ENCODE results near the gene TSPAN14.
"Not testable (repeated sequence)": the region's sequence is repeated elsewhere in the genome, so short reads cannot be mapped to it uniquely, and the experiment has no call there.

Gene TSPAN14

GRCh38 chr10:80540618-80540980, 86.5 kb downstream of the TSPAN14 start:
- no peak for TF ChIP-seq CTCF (IDR thresholded peaks at IDR 0.05; ENCODE audit: insufficient read depth, low read length, poor library complexity, severe bottlenecking)
- no peak for DNase-seq (ENCODE audit: extremely low read depth, insufficient read length)
- H3K4me3 ChIP-seq (replicated peaks; ENCODE audit: low read depth, low read length), result no peak overlapping the region

GRCh38 chr10:80540981-80541750, 87.1 kb downstream of the TSPAN14 start:
- no peak for DNase-seq (ENCODE audit: extremely low read depth, insufficient read length)

More at GRCh38 chr10:80540618-80540980, 86.5 kb downstream of the TSPAN14 start:
- Histone ChIP-seq H3K36me3 (ENCODE audit: control insufficient read depth, insufficient read depth, low read length) (no peaks in the 10 kb centered on the region), H3K27me3 (replicated peaks; ENCODE audit: control insufficient read depth, insufficient read depth, low read length) (no peaks in the 10 kb centered on the region)

GRCh38 chr10:80542053-80542452, 87.9 kb downstream of the TSPAN14 start:
- H3K4me3 ChIP-seq (replicated peaks; ENCODE audit: low read depth, low read length), result no peak overlapping the region
- TF ChIP-seq CTCF (IDR thresholded peaks at IDR 0.05; ENCODE audit: insufficient read depth, low read length, poor library complexity, severe bottlenecking), result no peak

More at GRCh38 chr10:80540981-80541750, 87.1 kb downstream of the TSPAN14 start:
- H3K4me3 ChIP-seq (replicated peaks; ENCODE audit: low read depth, low read length), result no peak overlapping the region
- no peak for TF ChIP-seq CTCF (IDR thresholded peaks at IDR 0.05; ENCODE audit: insufficient read depth, low read length, poor library complexity, severe bottlenecking)
- H3K36me3 ChIP-seq (ENCODE audit: control insufficient read depth, insufficient read depth, low read length), result no peaks in the 10 kb centered on the region
- H3K27me3 ChIP-seq (replicated peaks; ENCODE audit: control insufficient read depth, insufficient read depth, low read length), result no peaks in the 10 kb centered on the region

GRCh38 chr10:80542652-80543318, 88.7 kb downstream of the TSPAN14 start:
- no peak for DNase-seq (ENCODE audit: extremely low read depth, insufficient read length)
- TF ChIP-seq CTCF (IDR thresholded peaks at IDR 0.05; ENCODE audit: insufficient read depth, low read length, poor library complexity, severe bottlenecking), result no peak

More at GRCh38 chr10:80542053-80542452, 87.9 kb downstream of the TSPAN14 start:
- DNase-seq (ENCODE audit: extremely low read depth, insufficient read length), result no peak
- H3K27me3 ChIP-seq (replicated peaks; ENCODE audit: control insufficient read depth, insufficient read depth, low read length), result no peaks in the 10 kb centered on the region
- H3K36me3 ChIP-seq (ENCODE audit: control insufficient read depth, insufficient read depth, low read length), result no peaks in the 10 kb centered on the region

GRCh38 chr10:80543319-80543672, 89.2 kb downstream of the TSPAN14 start:
- not testable (repeated sequence) for H3K4me3 ChIP-seq (replicated peaks; ENCODE audit: low read depth, low read length); DNase-seq (ENCODE audit: extremely low read depth, insufficient read length); H3K27me3 ChIP-seq (replicated peaks; ENCODE audit: control insufficient read depth, insufficient read depth, low read length); H3K36me3 ChIP-seq (ENCODE audit: control insufficient read depth, insufficient read depth, low read length)

More at GRCh38 chr10:80542652-80543318, 88.7 kb downstream of the TSPAN14 start:
- Histone ChIP-seq H3K4me3 (replicated peaks; ENCODE audit: low read depth, low read length) (no peak overlapping the region), H3K36me3 (ENCODE audit: control insufficient read depth, insufficient read depth, low read length) (no peaks in the 10 kb centered on the region), H3K27me3 (replicated peaks; ENCODE audit: control insufficient read depth, insufficient read depth, low read length) (no peaks in the 10 kb centered on the region)

- Histone ChIP-seq H3K4me3 (replicated peaks; ENCODE audit: low read depth, low read length) (no peak overlapping the region), H3K36me3 (ENCODE audit: control insufficient read depth, insufficient read depth, low read length) (no peaks in the 10 kb centered on the region), H3K27me3 (replicated peaks; ENCODE audit: control insufficient read depth, insufficient read depth, low read length) (no peaks in the 10 kb centered on the region)
- no peak for TF ChIP-seq CTCF (IDR thresholded peaks at IDR 0.05; ENCODE audit: insufficient read depth, low read length, poor library complexity, severe bottlenecking)
- no peak for DNase-seq (ENCODE audit: extremely low read depth, insufficient read length)
Measured at GRCh38 chr10:80544316-80544953, 90.3 kb downstream of the TSPAN14 start.
